ENCODE data around the gene CPNE8. TPM values are rescaled to one million over a fixed set of nuclear protein-coding genes. Genes with fewer than 3 reads are reported as not detected.

Gene CPNE8
- total and polyA plus RNA-seq, 10 of the 15 experiments (the other 5 are each of a cell fraction or from before 2014, with no cell fraction given): 11.3 to 38.4 (median 18.9) TPM

GRCh38 chr12:38633511-38633910 is 271.9 kb downstream of the CPNE8 start:
- ChIA-PET POLR2A (no interaction called here), RAD21 (ENCODE audit: unreplicated experiment) (no interaction called here), SMC1A (ENCODE audit: uncharacterized antibody, unreplicated experiment) (no interaction called here), CTCF (interaction anchor here (0.9 kb wide), 1 partner anchor 272 kb away, joined by 7 read pairs; the partner anchor contains the start of gene CPNE8)
- H4K20me1 ChIP-seq (ENCODE audit: control insufficient read depth, insufficient read depth): no peaks in the 10 kb centered on the region
- in situ Hi-C loops (cut with MboI): loop anchor here (25.0 kb wide), 1 partner anchor 496 kb away; no protein-coding TSS in a partner anchor
- no peaks in the 10 kb centered on the region for H3K4me1 ChIP-seq (ENCODE audit: control insufficient read depth, insufficient read depth, low read length)
- no peaks in the 10 kb centered on the region for H3K79me2 ChIP-seq (ENCODE audit: control insufficient read depth, insufficient read depth, low read length)
- H2AFZ ChIP-seq (ENCODE audit: control insufficient read depth, low read depth, low read length): no peak overlapping the region
- FAIRE-seq (no peak), ATAC-seq (no peak), DNase-seq (ENCODE audit: low read depth, low spot score) (no peak)
- H3K36me3 ChIP-seq (ENCODE audit: control insufficient read depth in 2 of 2, insufficient read depth in 2 of 2, low read length in 1 of 2): no peaks in the 10 kb centered on the region
- H3K4me2 ChIP-seq (ENCODE audit: control insufficient read depth, insufficient read depth): no peak overlapping the region
- WGBS (ENCODE audit: insufficient coverage, insufficient replicate concordance, low lambda C conversion rate, missing lambda C conversion rate): 48% methylated on average over 4 of the region's 4 CpGs
- H3K27ac ChIP-seq (ENCODE audit: control insufficient read depth, insufficient read depth): no peak overlapping the region
- H3K9ac ChIP-seq (ENCODE audit: control insufficient read depth, insufficient read depth, low read length): no peak overlapping the region
- BruUV-seq (replicated peaks): no TSS peak
- no peaks in the 10 kb centered on the region for H3K27me3 ChIP-seq (replicated peaks in 1 of 2; ENCODE audit: control insufficient read depth in 2 of 2, insufficient read depth in 2 of 2, low read length in 1 of 2)
- no peaks in the 10 kb centered on the region for H3K9me3 ChIP-seq (replicated peaks; ENCODE audit: control insufficient read depth, insufficient read depth, low read length)
- H3K4me3 ChIP-seq: no peak overlapping the region
- intact Hi-C loops (cut with micrococcal nuclease; ENCODE audit: unreplicated experiment): no loop called here
- no peak for TF ChIP-seq SRF (IDR thresholded peaks at IDR 0.05; ENCODE audit: low read depth in 2 of 2, low read length in 2 of 2)
- no peak for TF ChIP-seq MEF2A (IDR thresholded peaks at IDR 0.05; ENCODE audit: insufficient read depth, low read depth, low read length)
- TF ChIP-seq USF1 (IDR thresholded peaks at IDR 0.05; ENCODE audit: borderline replicate concordance, extremely low read length, insufficient read depth, low read depth, low read length): no peak
- TF ChIP-seq SUPT20H (IDR thresholded peaks at IDR 0.05; ENCODE audit: borderline replicate concordance, control insufficient read depth, low read depth, low read length): no peak
- no peak for TF ChIP-seq SIN3A (IDR thresholded peaks at IDR 0.05; ENCODE audit: low read depth, low read length)
- no peak for TF ChIP-seq CHD4 (IDR thresholded peaks at IDR 0.05)
- no peak for TF ChIP-seq RCOR1 (conservative IDR thresholded peaks at IDR 0.05; ENCODE audit: low read depth, low read length)
- no peak for TF ChIP-seq GABPA (IDR thresholded peaks at IDR 0.05; ENCODE audit: low read depth)
- TF ChIP-seq TAF1 (IDR thresholded peaks at IDR 0.05; ENCODE audit: borderline replicate concordance, low read depth, low read length): no peak
- TF ChIP-seq POLR2AphosphoS5 (IDR thresholded peaks at IDR 0.05; ENCODE audit: low read length): no peak
- TF ChIP-seq EP300 (IDR thresholded peaks at IDR 0.05; ENCODE audit: borderline replicate concordance in 1 of 2, control insufficient read depth in 1 of 2, low read depth in 2 of 2, low read length in 2 of 2): no peak
- no peak for TF ChIP-seq NBN (IDR thresholded peaks at IDR 0.05)
- no peak for TF ChIP-seq CEBPB (IDR thresholded peaks at IDR 0.05; ENCODE audit: borderline replicate concordance in 1 of 2, low read depth in 2 of 2, low read length in 2 of 2)
- TF ChIP-seq RB1 (IDR thresholded peaks at IDR 0.05; ENCODE audit: borderline replicate concordance): no peak
- TF ChIP-seq PAX8 (IDR thresholded peaks at IDR 0.05): no peak
